Colon (tissue), 2 donors: ENCODE data around the gene TSSK3.
"Not testable (repeated sequence)": the region's sequence is repeated elsewhere in the genome, so short reads cannot be mapped to it uniquely, and the experiment has no call there.

Experiments
- FAIRE-seq: peaks from 2 replicates; lab custom pipeline; 2012; peaks lifted over from hg19 to GRCh38; lab: Jason Lieb, UNC
- donor health status: control.
- donor health status: control.

TSSK3 gene

DNA sequence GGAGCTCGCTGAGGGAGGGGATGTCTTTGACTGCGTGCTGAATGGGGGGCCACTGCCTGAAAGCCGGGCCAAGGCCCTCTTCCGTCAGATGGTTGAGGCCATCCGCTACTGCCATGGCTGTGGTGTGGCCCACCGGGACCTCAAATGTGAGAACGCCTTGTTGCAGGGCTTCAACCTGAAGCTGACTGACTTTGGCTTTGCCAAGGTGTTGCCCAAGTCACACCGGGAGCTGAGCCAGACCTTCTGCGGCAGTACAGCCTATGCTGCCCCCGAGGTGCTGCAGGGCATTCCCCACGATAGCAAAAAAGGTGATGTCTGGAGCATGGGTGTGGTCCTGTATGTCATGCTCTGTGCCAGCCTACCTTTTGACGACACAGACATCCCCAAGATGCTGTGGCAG, 1.4 kb downstream of the TSSK3 start:
- FAIRE-seq: no peak

GRCh38 chr1:32364836-32365235, 2.5 kb downstream of the TSSK3 start:
- FAIRE-seq: no peak

GRCh38 chr1:32365445-32365844, 3.1 kb downstream of the TSSK3 start:
- no peak for FAIRE-seq

GRCh38 chr1:32367912-32368635, 5.7 kb downstream of the TSSK3 start:
- FAIRE-seq: no peak

GRCh38 chr1:32372149-32372756, 9.9 kb downstream of the TSSK3 start:
- FAIRE-seq: no peak

- FAIRE-seq: no peak
These were observed 11.8 kb downstream of the TSSK3 start for GRCh38 chr1:32373996-32374592.

DNA sequence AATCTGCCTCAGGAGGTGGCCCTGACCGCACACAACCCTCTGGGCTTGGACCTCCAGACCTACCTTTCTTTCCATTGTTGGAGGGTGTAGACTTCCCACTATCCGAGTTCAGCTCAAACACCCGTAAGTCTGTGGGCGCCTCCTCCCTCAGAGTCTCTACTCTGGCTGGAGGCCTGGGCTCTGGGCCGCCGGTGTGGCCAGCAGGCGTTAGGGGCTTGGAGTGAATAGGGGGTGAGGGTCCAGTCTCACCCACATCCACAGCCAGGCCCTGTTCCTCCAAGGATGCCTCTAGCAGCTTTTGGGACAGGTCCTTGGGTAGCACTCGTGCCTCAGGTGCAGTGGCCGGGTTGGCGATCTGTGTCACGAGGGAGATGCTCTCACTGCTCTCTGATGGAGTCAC, 13.9 kb downstream of the TSSK3 start:
- no peak for FAIRE-seq

DNA sequence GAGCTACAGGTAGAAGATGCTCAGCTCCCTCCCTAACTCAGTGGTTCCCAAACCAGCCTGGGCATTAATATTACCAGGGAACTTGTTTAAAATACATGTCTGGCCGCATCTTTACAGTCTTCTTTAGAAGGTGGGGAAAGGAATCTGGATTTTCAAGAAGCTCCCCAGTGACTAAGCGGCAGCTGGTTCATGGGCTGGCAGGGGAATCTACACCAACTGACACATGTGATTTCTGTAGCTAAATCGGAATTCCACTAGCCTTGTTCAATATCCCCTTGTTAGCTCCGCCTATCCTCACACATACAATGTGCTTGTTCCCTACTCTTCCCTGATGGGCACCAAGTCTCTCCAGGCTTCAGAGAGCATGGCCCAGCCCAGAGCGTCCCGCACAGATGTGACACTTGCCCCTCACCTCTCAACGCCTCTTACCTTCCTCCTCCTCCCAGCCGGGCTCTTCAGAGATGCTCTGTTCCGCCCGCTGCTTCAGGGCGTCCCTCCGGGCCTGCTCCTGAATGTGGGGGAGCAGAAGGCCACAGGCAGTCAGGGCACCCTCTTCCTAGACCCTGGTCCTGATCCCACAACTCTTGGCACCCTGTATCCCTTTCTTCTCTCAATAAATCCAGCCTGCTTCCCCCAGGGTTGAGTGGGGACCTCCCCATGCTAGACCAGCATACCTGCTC, 15.3 kb downstream of the TSSK3 start:
- FAIRE-seq: no peak

- FAIRE-seq: no peak
These were observed 17.7 kb downstream of the TSSK3 start for GRCh38 chr1:32380057-32380456.

DNA sequence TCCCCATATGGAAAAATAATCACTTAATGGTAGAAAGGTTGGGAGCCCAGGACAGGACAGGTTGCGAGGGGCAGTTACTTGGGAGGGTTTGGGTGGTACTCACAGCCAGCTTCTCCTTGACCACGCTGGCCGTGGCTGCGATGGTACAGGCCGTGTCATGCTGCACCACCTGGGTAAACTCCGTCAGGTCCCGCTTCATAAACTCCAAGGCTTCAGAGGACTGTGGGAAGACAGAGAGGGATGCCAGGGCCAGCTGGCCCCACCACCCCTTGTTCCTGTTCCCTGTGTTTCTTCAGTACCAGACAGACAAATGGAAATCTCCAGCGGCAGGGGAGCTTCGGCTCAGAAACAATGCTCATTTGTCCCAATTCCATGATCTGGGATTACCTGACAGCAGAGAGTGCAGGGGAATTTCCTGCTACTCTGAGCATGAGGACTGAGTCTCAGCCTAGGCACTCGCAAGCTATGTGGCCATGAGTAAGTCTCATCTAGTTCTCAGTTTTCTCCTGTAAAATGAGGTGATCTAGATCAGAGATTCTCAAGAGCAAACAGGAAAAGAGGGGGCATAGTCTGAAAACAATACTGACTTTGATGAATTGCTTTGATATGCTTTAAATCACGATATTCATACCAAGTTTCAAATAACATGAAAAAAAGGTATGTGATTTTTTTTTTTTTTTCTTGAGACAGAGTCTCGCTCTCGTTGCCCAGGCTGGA, 24.5 kb downstream of the TSSK3 start:
- no peak for FAIRE-seq

- FAIRE-seq: no peak
These were observed 26.3 kb downstream of the TSSK3 start for GRCh38 chr1:32388641-32389040.

DNA sequence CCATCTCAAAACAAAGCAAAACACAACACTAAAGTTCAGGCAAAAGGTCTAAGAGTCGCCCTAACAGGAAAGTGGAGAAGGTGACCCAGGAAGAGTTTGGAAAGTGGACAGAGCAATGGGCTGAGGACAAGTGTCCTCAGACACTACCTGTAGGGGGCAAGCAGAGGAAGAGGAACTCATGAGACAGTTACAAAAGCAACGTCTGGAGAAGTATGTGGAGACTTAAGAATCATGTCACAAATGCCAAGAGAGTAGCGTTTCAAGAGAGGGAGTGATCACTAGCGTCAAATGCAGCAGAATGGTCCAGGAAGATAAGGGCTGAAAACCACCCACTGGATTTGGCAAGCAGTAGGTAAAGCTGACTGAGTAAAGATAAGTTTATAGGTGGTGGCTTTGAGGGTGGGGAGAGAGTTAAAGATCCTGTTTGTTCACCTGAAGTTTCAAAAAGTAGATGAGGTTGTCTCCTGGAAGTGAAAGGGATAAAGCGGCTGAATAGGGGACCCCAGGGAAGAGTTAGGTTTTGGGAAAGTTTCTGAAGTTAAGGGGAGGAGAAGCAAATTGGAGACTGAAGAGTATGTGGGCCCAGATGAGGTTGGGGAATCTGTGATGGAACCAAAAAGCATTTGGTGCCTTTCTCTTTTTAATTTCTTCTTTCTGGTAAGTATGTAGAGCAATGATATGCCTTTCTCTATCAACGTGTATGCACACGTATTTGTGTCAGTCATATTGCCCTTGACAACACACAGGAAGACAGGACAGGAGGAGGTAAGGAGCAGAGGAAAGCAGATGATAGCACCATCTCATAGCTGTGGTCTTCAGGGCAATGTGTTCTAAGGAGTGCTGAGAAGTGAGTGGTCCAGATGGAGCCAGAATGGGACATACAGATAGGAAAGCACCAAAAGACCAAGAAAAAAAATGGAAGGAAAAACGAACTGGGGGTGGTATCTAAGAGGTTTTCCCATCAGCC, 28.8 kb downstream of the TSSK3 start:
- no peak for FAIRE-seq

DNA sequence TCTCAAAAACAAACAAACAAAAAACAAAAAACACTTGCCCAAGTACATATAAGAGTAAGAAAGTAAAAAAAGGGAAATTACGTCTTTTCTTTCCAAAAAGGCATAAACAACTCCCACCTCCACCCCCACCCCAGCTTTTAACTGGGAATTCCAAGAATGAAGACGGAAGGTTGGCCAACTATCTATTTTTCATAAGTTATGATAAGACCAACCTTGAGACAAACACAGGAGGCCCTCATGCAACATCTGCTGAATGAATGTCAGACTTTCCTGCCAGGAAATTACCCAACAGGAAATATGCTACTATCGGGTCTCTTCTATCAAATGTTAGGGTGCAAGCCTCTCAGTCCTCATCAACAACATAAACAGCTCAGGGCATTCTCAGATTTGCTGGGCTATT, 30.0 kb downstream of the TSSK3 start:
- no peak for FAIRE-seq

DNA sequence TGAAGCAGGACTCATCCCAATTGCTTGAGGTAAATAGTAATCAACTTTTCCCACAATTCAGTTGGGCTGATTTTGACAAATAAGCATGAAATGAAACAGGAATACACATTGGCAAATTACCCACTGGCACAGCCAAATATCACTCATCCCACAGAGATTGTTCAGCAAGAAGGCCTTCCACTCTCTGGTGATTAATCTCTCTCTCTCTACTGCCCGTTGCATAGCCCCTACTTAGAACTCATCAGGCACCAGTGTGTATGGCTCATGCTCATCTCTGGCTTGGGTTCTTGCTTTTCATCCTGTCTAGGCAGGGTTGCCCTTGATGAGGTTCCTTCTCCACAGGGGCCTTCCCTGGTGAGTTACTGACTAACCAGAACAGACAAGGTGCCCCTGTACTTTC, 30.8 kb downstream of the TSSK3 start:
- FAIRE-seq: no peak

DNA sequence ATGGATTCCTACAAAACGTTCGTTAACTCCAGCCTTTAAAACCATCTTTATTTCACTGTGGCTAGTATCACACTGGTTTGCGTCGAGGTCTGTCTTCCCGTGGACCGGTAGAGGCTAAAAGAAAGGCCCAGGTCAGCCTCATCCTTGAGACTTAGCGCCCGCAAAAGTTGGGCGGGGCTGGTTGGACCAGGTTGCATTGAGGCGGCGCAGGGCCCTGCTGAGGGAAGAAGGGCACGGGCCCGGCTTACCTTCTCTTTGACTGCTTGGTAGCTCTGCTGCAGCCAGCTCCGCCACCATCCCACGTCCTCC, 31.4 kb downstream of the TSSK3 start:
- FAIRE-seq: no peak

- peak; percentile 84 for FAIRE-seq
These were observed 32.0 kb downstream of the TSSK3 start, which contains the start of gene BSDC1 for GRCh38 chr1:32394141-32394889. Gene BSDC1 (minus strand): TSS chr1:32394441. CDS start chr1:32394414, 27 bp downstream.

DNA sequence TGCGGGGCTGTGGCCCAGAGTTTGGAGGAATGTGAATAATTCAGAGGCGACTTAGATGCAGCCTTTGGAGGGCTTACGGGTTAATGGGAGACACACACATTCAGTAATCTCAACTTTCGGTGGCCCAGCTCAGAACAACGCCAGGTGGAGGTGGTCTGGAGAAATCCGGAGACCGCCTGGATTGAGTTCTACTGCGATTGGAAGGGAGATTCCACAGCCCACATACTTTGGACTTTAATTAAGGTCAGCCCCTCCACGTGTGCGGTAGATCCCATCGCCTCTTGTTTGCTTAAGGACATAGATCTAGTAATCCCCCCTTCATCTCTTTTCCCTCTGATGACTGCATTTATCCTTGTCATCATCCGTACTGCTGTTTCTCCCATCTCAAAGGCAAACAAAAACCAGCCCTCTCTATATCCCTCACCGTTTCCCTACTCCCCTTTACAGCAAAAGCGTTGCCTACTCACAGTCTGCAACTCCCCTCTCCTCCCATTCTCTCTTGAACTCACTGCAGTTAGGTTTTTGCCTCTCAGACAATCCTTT, 32.6 kb downstream of the TSSK3 start:
- FAIRE-seq: no peak

DNA sequence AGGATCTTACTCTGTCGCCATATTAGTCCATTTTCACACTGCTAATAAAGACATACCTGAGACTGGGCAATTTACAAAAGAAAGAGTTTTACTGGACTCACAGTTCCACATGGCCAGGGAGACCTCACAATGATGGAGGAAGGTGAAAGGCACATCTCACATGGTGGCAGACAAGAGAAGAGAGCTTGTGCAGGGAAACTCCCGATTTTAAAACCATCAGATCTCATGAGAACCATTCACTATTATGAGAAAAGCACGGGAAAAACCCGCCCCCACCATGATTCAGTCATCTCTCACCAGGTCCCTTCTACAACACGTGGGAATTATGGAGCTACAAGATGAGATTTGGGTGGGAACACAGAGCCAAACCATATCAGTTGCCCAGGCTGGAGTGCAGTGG, 34.2 kb downstream of the TSSK3 start:
- FAIRE-seq: not testable (repeated sequence)

GRCh38 chr1:32398401-32398800, 36.1 kb downstream of the TSSK3 start:
- no peak for FAIRE-seq

GRCh38 chr1:32399843-32400242, 37.5 kb downstream of the TSSK3 start:
- FAIRE-seq: no peak
